HS-5 (cell line): ENCODE data around the gene AK9.

Experiments used
- DNase-seq: peaks from one replicate; pipeline ENCODE4 v3.0.0-alpha.2; 2012; ENCODE audit warnings: low read depth

The AK9 gene

GRCh38 chr6:109512271-109512817 is 178.7 kb downstream of the AK9 start:
- no peak for DNase-seq

GRCh38 chr6:109511832-109512231 is 179.2 kb downstream of the AK9 start:
- DNase-seq, result no peak

DNA sequence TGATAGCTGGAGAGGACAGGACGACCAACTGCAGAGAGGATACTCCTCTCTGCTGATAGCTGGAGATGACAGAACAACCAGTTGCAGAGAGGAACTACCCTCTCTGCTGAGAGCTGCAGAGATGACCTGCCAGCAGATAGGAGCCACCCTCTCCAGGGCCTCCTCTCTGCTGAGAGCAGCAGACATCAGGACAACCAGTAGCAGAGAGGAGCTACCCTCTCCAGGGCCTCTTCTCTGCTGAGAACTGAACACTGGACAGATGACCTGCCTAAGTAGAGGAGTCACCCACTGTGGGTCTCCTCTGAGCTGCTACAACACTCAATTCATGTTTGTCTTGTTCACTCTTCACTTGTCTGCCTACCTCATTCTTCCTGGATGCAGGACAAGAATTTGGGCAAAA is 180.6 kb downstream of the AK9 start:
- no peak for DNase-seq

- DNase-seq, result no peak
These were observed 182.7 kb downstream of the AK9 start for GRCh38 chr6:109508166-109508860.

- DNase-seq, result no peak
These were observed 183.4 kb downstream of the AK9 start for GRCh38 chr6:109507490-109508072.

DNA sequence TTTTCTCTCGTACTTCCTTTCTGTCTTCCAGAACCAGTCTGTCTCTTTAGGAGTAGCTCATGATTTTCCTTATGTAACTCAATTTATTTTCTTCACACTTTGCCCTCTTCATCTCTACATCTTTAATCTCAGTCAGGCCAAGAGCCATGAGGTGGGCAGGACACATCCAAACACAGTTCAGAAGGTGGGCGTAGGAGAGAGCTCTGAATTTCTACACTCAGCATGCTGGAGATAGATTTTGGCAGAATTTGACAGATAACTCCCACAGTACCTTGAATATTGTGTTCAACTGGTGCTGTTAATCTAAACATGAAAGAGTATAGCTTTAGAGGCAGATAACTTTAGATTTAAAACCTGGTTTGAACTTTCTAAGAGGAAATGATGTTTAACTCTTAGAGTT is 184.2 kb downstream of the AK9 start:
- DNase-seq, result no peak

DNA sequence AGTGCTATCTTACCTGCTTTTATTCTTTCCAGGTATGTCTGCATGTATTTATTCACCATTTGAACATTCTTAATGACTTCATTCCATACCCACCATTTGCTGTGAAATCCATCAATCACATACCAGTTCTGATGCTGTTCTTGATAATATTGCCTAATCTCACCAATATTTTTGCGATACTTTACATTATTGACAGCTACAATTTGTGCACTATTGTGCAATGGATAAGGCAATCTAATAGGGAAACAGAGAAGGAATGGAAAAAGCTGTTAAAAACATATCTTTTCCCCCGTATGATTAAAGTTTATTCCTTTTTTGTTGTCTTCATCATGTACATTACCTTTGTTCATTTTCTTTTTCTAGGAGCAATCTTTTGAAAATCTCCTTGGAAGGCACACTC is 184.7 kb downstream of the AK9 start:
- DNase-seq, result no peak

DNA sequence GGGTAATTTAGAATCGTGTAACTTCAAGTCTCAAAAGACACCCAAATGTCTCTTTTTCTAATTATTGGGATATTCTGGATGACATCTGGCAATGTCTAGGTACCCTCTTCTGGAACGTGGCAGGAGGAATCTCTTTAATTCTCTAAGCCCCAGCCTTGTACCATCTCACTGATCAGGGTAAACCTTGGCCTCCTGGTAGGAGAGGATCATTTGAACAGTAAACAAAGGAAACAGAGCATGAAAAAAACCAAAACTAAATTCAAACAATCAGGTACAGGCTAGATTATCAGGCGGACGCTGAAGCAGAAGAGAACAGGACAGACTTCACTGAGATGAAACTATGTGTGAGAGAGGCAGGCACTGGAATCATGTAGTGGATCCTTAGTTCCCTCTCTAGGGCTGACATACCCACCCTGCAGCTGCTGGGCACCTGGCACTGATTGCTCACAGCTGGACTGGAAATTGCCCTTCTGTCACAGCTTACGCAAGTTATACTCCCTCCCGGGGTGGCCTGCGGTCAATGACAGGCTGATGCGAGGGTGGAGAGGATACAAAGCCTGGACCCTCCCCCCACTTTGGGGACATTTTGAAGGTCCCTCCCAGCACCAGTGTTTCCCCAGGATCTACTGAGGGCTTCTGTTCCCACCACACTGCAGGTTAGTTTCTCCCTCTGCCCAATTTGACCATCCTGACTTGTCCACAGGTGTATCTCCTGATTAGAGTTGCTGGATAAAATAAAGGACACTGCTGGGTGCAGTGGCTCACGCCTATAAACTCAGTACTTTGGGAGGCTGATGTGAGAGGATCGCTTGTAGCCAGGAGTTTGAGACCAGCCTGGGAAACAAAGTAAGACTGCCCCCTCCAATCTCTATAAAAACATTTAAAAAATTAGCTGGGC is 187.4 kb downstream of the AK9 start:
- no peak for DNase-seq

DNA sequence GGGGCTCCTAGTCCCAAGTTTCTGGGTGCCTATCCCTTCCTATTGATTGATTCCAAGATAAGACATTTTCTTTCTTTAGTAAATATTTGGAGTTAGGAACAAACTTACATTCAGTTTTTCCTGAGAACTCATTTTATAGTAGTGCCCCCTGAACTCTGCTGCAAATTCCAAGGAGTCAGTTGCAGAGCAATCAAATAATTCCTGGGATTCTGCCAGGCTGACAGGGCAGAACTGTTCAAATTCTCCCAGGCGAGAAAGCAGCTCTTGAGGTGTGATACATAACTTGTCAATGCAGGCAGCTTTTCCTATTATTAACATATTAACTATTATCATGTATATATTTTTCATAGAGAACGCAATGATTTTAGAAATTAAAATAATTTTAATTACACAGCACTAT is 192.1 kb downstream of the AK9 start:
- no peak for DNase-seq

GRCh38 chr6:109498052-109498451 is 192.9 kb downstream of the AK9 start:
- no peak for DNase-seq

GRCh38 chr6:109496036-109496772 is 194.8 kb downstream of the AK9 start:
- no peak for DNase-seq

DNA sequence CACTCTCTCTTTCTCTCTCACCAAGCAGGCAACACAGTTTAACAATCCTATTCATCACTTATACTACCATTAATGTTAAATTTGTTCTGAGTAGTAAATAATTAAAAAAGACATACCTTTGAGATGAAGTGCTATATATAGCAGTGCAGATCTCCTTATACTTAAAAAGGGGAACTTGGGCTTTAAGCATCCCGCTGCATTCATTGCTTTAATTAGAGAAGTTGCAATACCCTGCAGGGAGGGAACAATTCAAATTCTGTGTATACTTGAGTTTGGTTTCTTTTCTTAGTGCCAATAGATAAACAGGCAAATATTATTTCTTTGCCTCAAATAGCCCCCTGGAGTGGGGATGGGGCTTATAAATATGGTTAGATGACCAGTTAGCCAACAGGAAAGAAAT is 197.1 kb downstream of the AK9 start:
- DNase-seq, result no peak

- no peak for DNase-seq
These were observed 199.6 kb downstream of the AK9 start for GRCh38 chr6:109491207-109491938.

- no peak for DNase-seq
These were observed 200.3 kb downstream of the AK9 start for GRCh38 chr6:109490713-109491112.

- no peak for DNase-seq
These were observed 203.0 kb downstream of the AK9 start for GRCh38 chr6:109488001-109488400.

- DNase-seq, result no peak
These were observed 204.9 kb downstream of the AK9 start for GRCh38 chr6:109486068-109486467.

- DNase-seq, result no peak
These were observed 205.6 kb downstream of the AK9 start for GRCh38 chr6:109485266-109485935.

- no peak for DNase-seq
These were observed 206.9 kb downstream of the AK9 start for GRCh38 chr6:109484122-109484521.

DNA sequence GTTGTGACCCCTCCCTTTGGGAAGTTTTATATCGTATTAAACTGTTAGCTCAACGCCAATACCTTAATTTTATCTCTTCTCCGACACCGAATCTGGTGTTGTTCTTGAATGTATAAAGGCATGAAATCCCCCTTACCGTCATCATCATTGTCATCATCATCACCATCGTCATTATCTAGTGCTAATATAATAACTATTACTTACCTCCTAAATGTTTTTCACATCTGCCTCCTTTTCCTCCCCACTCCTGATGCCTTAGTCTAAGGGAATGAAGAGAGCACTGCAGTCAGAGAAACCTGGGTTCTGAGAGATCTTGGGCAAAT is 207.3 kb downstream of the AK9 start:
- DNase-seq, result peak; percentile 13

- peak; percentile 28 for DNase-seq
These were observed 207.9 kb downstream of the AK9 start, which contains the start of gene ZBTB24 for GRCh38 chr6:109482905-109483734. ZBTB24 (minus strand) TSS chr6:109483219; CDS start chr6:109482026, 1,193 bp downstream.
